OCI-LY1 (cell line): ENCODE data around the gene VRTN.
"Not testable (repeated sequence)": the region's sequence is repeated elsewhere in the genome, so short reads cannot be mapped to it uniquely, and the experiment has no call there.

Experiments used
- H2AFZ ChIP-seq: fragments of 200-600 bp; sonication (generic), shearing (Covaris generic); 2 replicates; pipeline ENCODE4 v1.6.0; 2014; ENCODE audit warnings: antibody characterized with exemption, mild to moderate bottlenecking, low read length
- H3F3A ChIP-seq: fragments of 200-600 bp; sonication (generic), shearing (Covaris generic); 2 replicates; pipeline ENCODE4 v1.6.0; 2014; ENCODE audit warnings: mild to moderate bottlenecking, antibody characterized with exemption, low read length, moderate library complexity; ENCODE audit not compliant: insufficient read depth
- H3K27ac ChIP-seq: fragments of 200-600 bp; sonication (generic); 2 replicates; pipeline ENCODE4 v1.5.1; 2014; ENCODE audit warnings: low read length, mixed run types, mild to moderate bottlenecking, low read depth; ENCODE audit not compliant: poor library complexity, severe bottlenecking
- H3K27me3 ChIP-seq: fragments of 200-600 bp; sonication (generic); 2 replicates; pipeline ENCODE4 v1.6.0; 2014; ENCODE audit warnings: antibody characterized with exemption, mild to moderate bottlenecking, low read length, moderate library complexity; ENCODE audit not compliant: insufficient read depth
- H3K36me3 ChIP-seq: fragments of 200-600 bp; sonication (generic); 2 replicates; pipeline ENCODE4 v1.6.1; 2014; ENCODE audit warnings: mild to moderate bottlenecking, antibody characterized with exemption, low read length, moderate library complexity, mixed read lengths; ENCODE audit not compliant: insufficient read depth
- H3K4me1 ChIP-seq: fragments of 200-600 bp; sonication (generic); 2 replicates; pipeline ENCODE4 v1.5.1; 2014; ENCODE audit warnings: mild to moderate bottlenecking, low read length, moderate library complexity; ENCODE audit not compliant: insufficient read depth, severe bottlenecking
- H3K4me2 ChIP-seq: fragments of 200-600 bp; sonication (generic), shearing (Covaris generic); 2 replicates; pipeline ENCODE4 v1.6.1; 2014; ENCODE audit warnings: low read length
- H3K4me3 ChIP-seq: fragments of 200-600 bp; sonication (generic); 2 replicates; pipeline ENCODE4 v1.5.1; 2014; ENCODE audit warnings: low read length, low read depth, mild to moderate bottlenecking, mixed read lengths; ENCODE audit not compliant: poor library complexity, severe bottlenecking
- H3K79me2 ChIP-seq: fragments of 200-600 bp; shearing (Covaris generic); 2 replicates; pipeline ENCODE4 v1.6.1; 2016; ENCODE audit warnings: mixed run types, low read length, mixed read lengths; ENCODE audit not compliant: insufficient read depth
- H3K9ac ChIP-seq: fragments of 200-600 bp; sonication (generic), shearing (Covaris generic); 2 replicates; pipeline ENCODE4 v1.6.1; 2014; ENCODE audit warnings: mild to moderate bottlenecking, low read length, mixed read lengths
- H3K9me2 ChIP-seq: fragments of 200-600 bp; sonication (generic), shearing (Covaris generic); 2 replicates; pipeline ENCODE4 v1.6.1; 2014; ENCODE audit warnings: low read depth, mild to moderate bottlenecking, low read length, mixed read lengths
- H3K9me3 ChIP-seq: fragments of 200-600 bp; shearing (Covaris generic); 2 replicates; pipeline ENCODE4 v1.6.1; 2014; ENCODE audit warnings: low read length, mixed read lengths
- H4K20me1 ChIP-seq: fragments of 200-600 bp; sonication (generic), shearing (Covaris generic); 2 replicates; pipeline ENCODE4 v1.6.0; 2016; ENCODE audit warnings: mild to moderate bottlenecking, low read length; ENCODE audit not compliant: insufficient read depth
- CTCF ChIP-seq: fragments of 200-600 bp; sonication (generic), shearing (Covaris generic); IDR thresholded peaks from 2 replicates; pipeline ENCODE4 v1.5.1; 2017; ENCODE audit warnings: mild to moderate bottlenecking, antibody characterized with exemption, low read length, moderate library complexity, mixed read lengths
- EZH2 ChIP-seq: fragments of 200-600 bp; sonication (generic), shearing (Covaris generic); IDR thresholded peaks from 2 replicates; pipeline ENCODE4 v1.8.0; 2017; ENCODE audit warnings: borderline replicate concordance, mixed run types, mild to moderate bottlenecking, antibody characterized with exemption, low read length, moderate library complexity, mixed read lengths

VRTN gene

GRCh38 chr14:74380172-74380571 lies 31.9 kb downstream of the VRTN start:
- Histone ChIP-seq H3K4me2 (no peak overlapping the region), H3K36me3 (no peaks in the 10 kb centered on the region), H4K20me1 (no peaks in the 10 kb centered on the region), H3K4me3 (no peak overlapping the region), H3K4me1 (no peaks in the 10 kb centered on the region), H3K27me3 (no peaks in the 10 kb centered on the region), H3K9ac (no peak overlapping the region), H3K9me2 (no peaks in the 10 kb centered on the region), H3K79me2 (no peaks in the 10 kb centered on the region), H2AFZ (no peak overlapping the region), H3K27ac (no peak overlapping the region), H3F3A (no peaks in the 10 kb centered on the region), H3K9me3 (no peaks in the 10 kb centered on the region)
- TF ChIP-seq EZH2 (no peak), CTCF (no peak)

GRCh38 chr14:74380845-74381244 lies 32.6 kb downstream of the VRTN start:
- Histone ChIP-seq H4K20me1 (no peaks in the 10 kb centered on the region), H3K27ac (no peak overlapping the region), H3K27me3 (no peaks in the 10 kb centered on the region), H3F3A (no peaks in the 10 kb centered on the region), H3K4me3 (no peak overlapping the region), H3K4me1 (no peaks in the 10 kb centered on the region), H3K9ac (no peak overlapping the region), H2AFZ (no peak overlapping the region), H3K9me3 (no peaks in the 10 kb centered on the region), H3K9me2 (no peaks in the 10 kb centered on the region), H3K79me2 (no peaks in the 10 kb centered on the region), H3K4me2 (no peak overlapping the region), H3K36me3 (no peaks in the 10 kb centered on the region)
- TF ChIP-seq CTCF, result no peak
- no peak for TF ChIP-seq EZH2

- not testable (repeated sequence) for H3K79me2 ChIP-seq, H3F3A ChIP-seq, H3K4me2 ChIP-seq, H3K4me3 ChIP-seq, H3K9me2 ChIP-seq, H2AFZ ChIP-seq, H3K9me3 ChIP-seq, H3K9ac ChIP-seq, H3K36me3 ChIP-seq, H3K4me1 ChIP-seq, H3K27ac ChIP-seq, H4K20me1 ChIP-seq, H3K27me3 ChIP-seq
Observed at GRCh38 chr14:74381571-74381970, 33.3 kb downstream of the VRTN start.

- no peak overlapping the region for H3K27ac ChIP-seq
- H3K4me3 ChIP-seq, result no peak overlapping the region
- no peaks in the 10 kb centered on the region for H3K9me3 ChIP-seq
- H3K4me1 ChIP-seq, result no peaks in the 10 kb centered on the region
- no peak overlapping the region for H2AFZ ChIP-seq
- no peaks in the 10 kb centered on the region for H3K9me2 ChIP-seq
- no peaks in the 10 kb centered on the region for H4K20me1 ChIP-seq
- no peaks in the 10 kb centered on the region for H3K27me3 ChIP-seq
- H3K36me3 ChIP-seq, result no peaks in the 10 kb centered on the region
- no peaks in the 10 kb centered on the region for H3F3A ChIP-seq
- H3K9ac ChIP-seq, result no peak overlapping the region
- TF ChIP-seq EZH2 (no peak), CTCF (no peak)
- H3K79me2 ChIP-seq, result no peaks in the 10 kb centered on the region
- H3K4me2 ChIP-seq, result no peak overlapping the region
Observed at GRCh38 chr14:74382231-74382630, 34.0 kb downstream of the VRTN start.
